ENCODE data around the gene KLK3.

GRCh38 chr19:50823389-50824042 is 31.2 kb upstream of the KLK3 start, which contains the start of gene KLK1:
- no peak for TF ChIP-seq EZH2 (IDR thresholded peaks at IDR 0.05)
- TF ChIP-seq POLR2AphosphoS5 (IDR thresholded peaks at IDR 0.05; ENCODE audit: borderline replicate concordance, low read depth, low read length), result no peak
